ENCODE data around the gene FBXW5.

The FBXW5 gene

GRCh38 chr9:136949817-136950655 is 5.5 kb upstream of the FBXW5 start:
- Mint-ChIP-seq H3K9me3 (ENCODE audit: low read depth) (no peaks in the 10 kb centered on the region), H3K4me1 (ENCODE audit: low read depth) (peaks cover 2% of the 10 kb centered on the region), H3K27me3 (no peaks in the 10 kb centered on the region), H3K27ac (peak overlapping the region; percentile 81), H3K36me3 (no peaks in the 10 kb centered on the region), H3K4me3 (peak overlapping the region; percentile 84)

GRCh38 chr9:136949239-136949816 is 4.8 kb upstream of the FBXW5 start:
- Mint-ChIP-seq H3K4me3 (peak overlapping the region; percentile 84), H3K27ac (peak overlapping the region; percentile 81), H3K36me3 (no peaks in the 10 kb centered on the region), H3K9me3 (ENCODE audit: low read depth) (no peaks in the 10 kb centered on the region), H3K27me3 (no peaks in the 10 kb centered on the region), H3K4me1 (ENCODE audit: low read depth) (peaks cover 5% of the 10 kb centered on the region)

GRCh38 chr9:136947955-136948510 is 3.5 kb upstream of the FBXW5 start:
- Mint-ChIP-seq H3K4me1 (ENCODE audit: low read depth) (peaks cover 5% of the 10 kb centered on the region), H3K36me3 (no peaks in the 10 kb centered on the region), H3K4me3 (peak overlapping the region; percentile 47), H3K27me3 (no peaks in the 10 kb centered on the region), H3K27ac (no peak overlapping the region), H3K9me3 (ENCODE audit: low read depth) (no peaks in the 10 kb centered on the region)

- no peaks in the 10 kb centered on the region for H3K9me3 Mint-ChIP-seq (ENCODE audit: low read depth)
- peaks cover 5% of the 10 kb centered on the region for H3K4me1 Mint-ChIP-seq (ENCODE audit: low read depth)
- H3K27me3 Mint-ChIP-seq = no peaks in the 10 kb centered on the region
- H3K4me3 Mint-ChIP-seq = no peak overlapping the region
- H3K27ac Mint-ChIP-seq = no peak overlapping the region
- H3K36me3 Mint-ChIP-seq = no peaks in the 10 kb centered on the region
Measured at GRCh38 chr9:136947028-136947891, 2.7 kb upstream of the FBXW5 start.

GRCh38 chr9:136946228-136947027 is 1.9 kb upstream of the FBXW5 start:
- Mint-ChIP-seq H3K9me3 (ENCODE audit: low read depth) (no peaks in the 10 kb centered on the region), H3K4me3 (no peak overlapping the region), H3K36me3 (no peaks in the 10 kb centered on the region), H3K27me3 (no peaks in the 10 kb centered on the region), H3K4me1 (ENCODE audit: low read depth) (peaks cover 5% of the 10 kb centered on the region), H3K27ac (no peak overlapping the region)

GRCh38 chr9:136945333-136946227 is 1.0 kb upstream of the FBXW5 start:
- no peak overlapping the region for H3K27ac Mint-ChIP-seq
- peaks cover 5% of the 10 kb centered on the region for H3K4me1 Mint-ChIP-seq (ENCODE audit: low read depth)
- H3K36me3 Mint-ChIP-seq = no peaks in the 10 kb centered on the region
- H3K27me3 Mint-ChIP-seq = no peaks in the 10 kb centered on the region
- H3K9me3 Mint-ChIP-seq (ENCODE audit: low read depth) = no peaks in the 10 kb centered on the region
- no peak overlapping the region for H3K4me3 Mint-ChIP-seq

GRCh38 chr9:136944212-136944518 is 373 bp downstream of the FBXW5 start:
- Mint-ChIP-seq H3K27me3 (no peaks in the 10 kb centered on the region), H3K4me1 (ENCODE audit: low read depth) (peaks cover 5% of the 10 kb centered on the region), H3K4me3 (peak overlapping the region; percentile 79), H3K27ac (no peak overlapping the region), H3K9me3 (ENCODE audit: low read depth) (no peaks in the 10 kb centered on the region), H3K36me3 (no peaks in the 10 kb centered on the region)

- H3K27me3 Mint-ChIP-seq = no peaks in the 10 kb centered on the region
- H3K4me1 Mint-ChIP-seq (ENCODE audit: low read depth) = peaks cover 5% of the 10 kb centered on the region
- H3K4me3 Mint-ChIP-seq = peak overlapping the region; percentile 79
- H3K36me3 Mint-ChIP-seq = no peaks in the 10 kb centered on the region
- H3K9me3 Mint-ChIP-seq (ENCODE audit: low read depth) = no peaks in the 10 kb centered on the region
- peak overlapping the region; percentile 73 for H3K27ac Mint-ChIP-seq
Measured at GRCh38 chr9:136943291-136944211, 987 bp downstream of the FBXW5 start.

GRCh38 chr9:136942881-136943230 is 1.7 kb downstream of the FBXW5 start:
- Mint-ChIP-seq H3K27me3 (no peaks in the 10 kb centered on the region), H3K4me1 (ENCODE audit: low read depth) (peaks cover 3% of the 10 kb centered on the region), H3K4me3 (peak overlapping the region; percentile 74), H3K36me3 (no peaks in the 10 kb centered on the region), H3K9me3 (ENCODE audit: low read depth) (no peaks in the 10 kb centered on the region), H3K27ac (no peak overlapping the region)

- H3K4me3 Mint-ChIP-seq = peak overlapping the region; percentile 74
Measured at GRCh38 chr9:136942112-136942880, 2.2 kb downstream of the FBXW5 start.

GRCh38 chr9:136941231-136942111 is 3.1 kb downstream of the FBXW5 start:
- H3K27ac Mint-ChIP-seq = no peak overlapping the region
- H3K9me3 Mint-ChIP-seq (ENCODE audit: low read depth) = no peaks in the 10 kb centered on the region
- H3K27me3 Mint-ChIP-seq = no peaks in the 10 kb centered on the region
- no peak overlapping the region for H3K4me3 Mint-ChIP-seq
- H3K36me3 Mint-ChIP-seq = no peaks in the 10 kb centered on the region
- peaks cover 3% of the 10 kb centered on the region for H3K4me1 Mint-ChIP-seq (ENCODE audit: low read depth)

More at GRCh38 chr9:136942112-136942880, 2.2 kb downstream of the FBXW5 start:
- Mint-ChIP-seq H3K9me3 (ENCODE audit: low read depth) (no peaks in the 10 kb centered on the region), H3K36me3 (no peaks in the 10 kb centered on the region), H3K27ac (no peak overlapping the region), H3K4me1 (ENCODE audit: low read depth) (peaks cover 3% of the 10 kb centered on the region), H3K27me3 (no peaks in the 10 kb centered on the region)
